GM08714 (cell line): ENCODE results near the gene SERPINA5.

ENCODE experiments used
- H3K4me3 ChIP-seq: fragments of 200-500 bp; sonication (Bioruptor generic); 2 replicates; pipeline ENCODE4 v1.5.1; 2014; ENCODE audit warnings: mild to moderate bottlenecking, low read length, inconsistent platforms
- ZNF274 ChIP-seq: IDR thresholded peaks from 2 replicates; pipeline ENCODE4 v1.6.1; 2012; ENCODE audit warnings: mild to moderate bottlenecking, low read depth, low read length

Gene SERPINA5

GRCh38 chr14:94578712-94579111 lies 2.5 kb upstream of the SERPINA5 start:
- no peak for TF ChIP-seq ZNF274
- H3K4me3 ChIP-seq = no peak overlapping the region

GRCh38 chr14:94582199-94582750 lies 1.0 kb downstream of the SERPINA5 start:
- H3K4me3 ChIP-seq = no peak overlapping the region
- TF ChIP-seq ZNF274 = no peak

DNA sequence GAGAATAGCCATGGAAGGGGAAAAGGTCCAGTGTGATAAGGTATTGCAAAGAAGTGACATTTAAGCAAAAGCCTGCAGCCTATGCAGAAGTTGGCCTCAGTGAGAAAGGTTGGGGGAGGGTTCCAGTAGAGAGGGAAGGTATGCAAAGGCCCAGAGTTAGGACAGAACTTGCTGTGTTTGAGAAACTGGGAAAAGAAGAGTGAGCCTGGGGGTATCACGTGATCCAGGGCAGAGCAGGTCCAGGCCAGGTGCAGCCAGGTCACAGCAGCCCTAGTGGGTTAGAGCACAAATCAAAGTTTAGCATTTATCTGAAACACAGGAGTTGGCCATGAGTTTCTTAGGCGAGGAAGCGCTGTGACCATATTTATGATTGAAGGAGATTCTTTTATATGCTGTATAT lies 1.6 kb downstream of the SERPINA5 start:
- H3K4me3 ChIP-seq = no peak overlapping the region
- no peak for TF ChIP-seq ZNF274

DNA sequence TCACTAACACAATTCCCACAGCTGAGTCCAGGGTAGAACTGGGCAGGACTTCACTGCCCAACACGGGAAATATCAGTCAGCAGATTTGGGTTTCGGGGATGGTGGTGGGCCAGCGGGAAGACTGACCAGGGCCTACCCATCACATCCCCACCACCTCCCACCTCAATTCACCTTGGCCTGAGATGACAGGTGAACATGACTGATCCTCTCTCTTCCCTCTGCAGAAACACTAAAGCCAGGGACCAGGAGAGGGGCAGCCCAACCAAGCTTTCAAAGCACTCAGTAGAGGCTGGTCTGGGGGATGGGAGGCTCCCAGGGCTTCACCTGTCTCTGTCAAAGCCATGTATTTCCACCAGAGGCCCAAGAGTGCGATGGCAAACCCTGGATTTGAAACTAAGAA lies 2.3 kb downstream of the SERPINA5 start:
- no peak for TF ChIP-seq ZNF274
- no peak overlapping the region for H3K4me3 ChIP-seq

DNA sequence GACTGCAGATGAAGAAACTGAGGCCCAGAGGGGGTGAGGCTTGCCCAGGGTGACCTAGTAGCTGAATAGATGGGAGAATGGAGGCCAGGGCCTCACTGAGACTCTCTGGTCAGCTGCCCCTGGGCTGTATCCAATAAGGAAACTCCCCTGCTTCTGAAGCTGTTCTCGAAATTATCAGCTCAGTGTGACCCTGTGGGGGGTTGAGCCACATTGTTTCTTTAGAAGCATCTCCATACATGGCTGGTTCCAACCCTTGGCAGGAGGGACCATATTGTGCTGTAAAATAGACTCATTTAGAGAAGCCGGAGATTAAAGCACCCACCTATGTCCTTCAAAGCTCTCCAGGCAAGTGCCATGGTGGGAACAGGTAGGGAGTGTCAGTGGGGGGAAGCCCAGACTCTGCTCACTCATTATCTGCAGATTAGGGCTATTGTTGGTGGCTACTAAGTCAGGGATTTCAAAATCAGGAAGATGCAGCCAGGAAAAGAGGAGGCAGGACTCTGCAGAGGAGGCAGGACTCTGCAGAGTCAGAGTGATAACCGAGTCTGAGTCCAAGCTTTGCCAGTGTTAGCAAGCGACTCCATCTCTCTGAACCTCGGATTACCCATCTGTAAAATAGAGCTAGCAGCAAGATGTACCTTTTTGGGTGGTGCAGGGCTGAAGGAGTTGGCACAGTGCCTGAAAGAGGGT lies 3.5 kb downstream of the SERPINA5 start:
- no peak for TF ChIP-seq ZNF274
- H3K4me3 ChIP-seq = no peak overlapping the region

DNA sequence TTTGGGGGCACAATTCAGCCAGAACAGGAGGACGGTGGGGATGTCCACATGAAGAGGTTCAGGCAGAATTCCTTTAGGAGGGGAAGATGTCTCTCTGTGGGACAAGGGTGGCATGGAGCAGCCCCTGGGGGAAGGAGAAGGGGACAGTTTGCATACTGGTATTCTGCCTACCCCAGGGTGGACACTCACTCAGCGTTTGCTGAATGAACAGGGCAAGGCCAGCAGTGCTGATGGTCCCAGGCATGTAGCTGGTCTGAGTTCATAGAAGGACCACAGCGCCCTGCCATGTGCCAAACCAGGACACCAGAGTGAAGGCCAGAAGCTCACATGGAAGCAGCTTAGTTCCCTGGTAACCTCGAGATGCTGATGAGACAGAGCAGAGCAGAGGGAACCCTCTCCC lies 5.4 kb downstream of the SERPINA5 start:
- H3K4me3 ChIP-seq = no peak overlapping the region
- no peak for TF ChIP-seq ZNF274

DNA sequence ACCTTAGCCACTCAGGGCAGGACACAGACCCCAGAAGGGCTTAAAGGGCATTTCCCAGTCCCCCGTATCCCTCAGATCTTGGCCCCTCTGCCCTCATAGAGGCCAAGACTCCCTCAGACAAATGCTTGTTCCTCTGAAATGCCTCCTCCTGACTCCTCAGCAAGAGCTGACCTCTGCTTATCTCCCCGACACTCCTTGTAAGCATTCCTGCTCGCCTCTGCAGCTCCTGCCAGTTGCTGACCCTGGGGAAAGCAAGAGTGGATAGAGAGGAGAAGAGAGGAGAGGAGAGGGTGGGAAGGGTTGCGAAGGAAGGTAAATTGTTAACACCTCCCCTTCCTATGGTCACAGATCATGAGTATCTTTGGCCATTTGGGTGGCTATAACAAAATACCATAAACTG lies 7.1 kb downstream of the SERPINA5 start:
- TF ChIP-seq ZNF274 = no peak
- H3K4me3 ChIP-seq = no peak overlapping the region

- no peak for TF ChIP-seq ZNF274
- no peak overlapping the region for H3K4me3 ChIP-seq
Observed at GRCh38 chr14:94591073-94591472, 9.8 kb downstream of the SERPINA5 start.

DNA sequence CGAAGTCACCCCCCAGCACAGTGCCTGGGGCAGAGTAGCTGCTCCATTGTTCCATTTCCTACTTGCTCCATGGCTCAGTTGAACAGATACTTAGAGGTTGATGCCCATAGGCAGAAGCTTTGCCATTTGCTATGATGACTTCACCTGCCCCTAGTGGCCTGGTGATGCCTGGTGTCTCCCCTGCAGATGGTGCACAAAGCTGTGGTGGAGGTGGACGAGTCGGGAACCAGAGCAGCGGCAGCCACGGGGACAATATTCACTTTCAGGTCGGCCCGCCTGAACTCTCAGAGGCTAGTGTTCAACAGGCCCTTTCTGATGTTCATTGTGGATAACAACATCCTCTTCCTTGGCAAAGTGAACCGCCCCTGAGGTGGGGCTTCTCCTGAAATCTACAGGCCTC lies 10.6 kb downstream of the SERPINA5 start:
- H3K4me3 ChIP-seq = no peak overlapping the region
- no peak for TF ChIP-seq ZNF274

DNA sequence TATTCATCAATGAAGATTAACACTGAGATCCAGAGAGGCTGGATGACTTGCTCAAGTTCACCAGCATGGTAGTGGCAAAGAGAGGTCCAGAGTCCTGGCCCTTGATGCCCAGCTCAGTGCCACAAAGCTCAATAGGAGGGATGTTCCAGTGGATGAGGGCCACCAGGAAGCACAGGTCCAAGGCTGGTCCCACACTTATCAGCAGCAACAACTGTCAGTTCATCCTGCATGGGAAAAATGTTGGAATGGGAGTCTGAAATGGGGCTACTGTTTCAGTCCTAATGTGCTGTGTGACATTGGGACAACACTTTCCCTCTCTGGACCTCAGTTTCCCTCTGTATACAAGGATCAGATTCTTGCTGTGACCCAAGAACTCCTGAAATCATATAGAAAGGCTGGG lies 11.2 kb downstream of the SERPINA5 start:
- no peak overlapping the region for H3K4me3 ChIP-seq
- no peak for TF ChIP-seq ZNF274

GRCh38 chr14:94593376-94593748 lies 12.1 kb downstream of the SERPINA5 start:
- no peak for TF ChIP-seq ZNF274
- H3K4me3 ChIP-seq = no peak overlapping the region

- no peak overlapping the region for H3K4me3 ChIP-seq
- no peak for TF ChIP-seq ZNF274
Observed at GRCh38 chr14:94593749-94594431, 12.7 kb downstream of the SERPINA5 start.

DNA sequence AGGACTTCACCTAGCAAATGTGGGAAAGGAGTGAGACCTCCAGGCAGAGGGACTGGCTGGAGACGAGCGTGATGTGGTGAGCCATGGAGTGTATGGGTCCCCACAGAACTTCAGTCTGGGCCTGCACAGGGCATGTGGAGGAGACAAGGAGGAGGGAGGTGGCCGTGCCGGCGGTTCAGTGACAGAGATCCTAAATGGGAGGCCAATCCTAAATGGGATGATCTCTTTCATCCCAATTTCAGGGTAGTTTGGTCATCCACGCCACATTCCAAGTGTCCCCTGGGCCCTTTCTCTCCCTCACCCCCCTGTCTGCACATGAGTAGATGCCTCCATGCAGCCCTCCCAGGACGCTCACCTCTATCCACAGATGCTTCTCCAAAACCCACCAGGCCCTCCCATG lies 13.2 kb downstream of the SERPINA5 start:
- TF ChIP-seq ZNF274 = no peak
- no peak overlapping the region for H3K4me3 ChIP-seq

- TF ChIP-seq ZNF274 = no peak
- no peak overlapping the region for H3K4me3 ChIP-seq
Observed at GRCh38 chr14:94595912-94596311, 14.7 kb downstream of the SERPINA5 start.

- H3K4me3 ChIP-seq = no peak overlapping the region
- TF ChIP-seq ZNF274 = no peak
Observed at GRCh38 chr14:94596361-94596760, 15.1 kb downstream of the SERPINA5 start.
